Measurements from ENCODE around the gene ZNF689.
A peak's percentile ranks its signal among the peaks of the same experiment; 100 is the strongest.
"Not testable (repeated sequence)": the region's sequence is repeated elsewhere in the genome, so short reads cannot be mapped to it uniquely, and the experiment has no call there.

The ZNF689 gene

DNA sequence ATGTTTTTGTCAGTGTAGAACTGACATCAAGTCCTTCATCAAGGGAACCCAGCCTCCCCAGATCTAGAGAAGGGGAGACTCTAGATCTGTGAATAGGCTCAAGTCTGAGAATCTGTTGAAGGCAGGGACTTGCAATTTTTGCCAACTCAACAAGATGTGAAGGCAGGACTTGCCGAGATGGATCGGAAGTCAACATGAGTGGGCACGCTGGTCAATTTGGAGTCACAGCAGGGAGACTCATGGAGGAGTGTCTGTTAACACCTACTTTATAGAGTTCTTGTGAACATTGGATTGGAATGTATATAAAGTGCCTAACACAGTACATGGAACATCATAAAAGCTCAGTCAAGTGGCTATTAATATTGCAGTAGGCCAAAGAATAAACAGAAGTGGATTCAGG lies 10.0 kb downstream of the ZNF689 start:
- no peak for DNase-seq (ENCODE audit: low read depth)

DNA sequence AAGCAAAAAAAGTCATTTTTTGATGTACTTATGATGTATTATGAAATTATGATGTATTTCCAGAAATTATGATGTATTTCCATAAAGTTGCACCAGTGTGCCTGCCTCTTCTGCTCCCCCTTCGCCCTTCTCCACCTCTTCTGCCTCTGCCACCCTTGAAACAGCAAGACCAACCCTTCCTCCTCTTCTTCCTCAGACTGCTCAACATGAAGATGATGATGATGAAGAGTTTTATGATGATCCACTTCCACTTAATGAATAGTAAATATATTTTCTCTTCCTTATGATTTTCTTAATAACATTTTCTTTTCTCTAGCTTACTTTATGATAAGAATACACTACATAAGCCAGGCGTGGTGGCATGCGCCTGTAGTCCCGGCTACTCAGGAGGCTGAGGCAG lies 17.3 kb downstream of the ZNF689 start:
- DNase-seq (ENCODE audit: low read depth): no peak

DNA sequence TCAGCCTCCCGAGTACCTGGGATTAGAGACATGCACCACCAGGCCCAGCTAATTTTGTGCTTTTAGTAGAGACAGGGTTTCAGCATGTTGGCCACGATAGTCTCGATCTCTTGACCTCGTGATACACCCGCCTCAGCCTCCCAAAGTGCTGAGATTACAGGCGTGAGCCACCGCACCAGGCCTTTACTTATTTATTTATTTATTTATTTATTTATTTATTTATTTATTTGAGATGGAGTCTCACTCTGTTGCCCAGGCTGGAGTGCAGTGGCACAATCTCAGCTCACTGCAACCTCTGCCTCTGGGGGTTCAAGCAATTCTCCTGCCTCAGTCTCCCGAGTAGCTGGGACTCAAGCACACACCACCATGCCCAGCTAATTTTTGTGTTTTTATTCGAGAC lies 19.3 kb downstream of the ZNF689 start:
- DNase-seq (ENCODE audit: low read depth): not testable (repeated sequence)

DNA sequence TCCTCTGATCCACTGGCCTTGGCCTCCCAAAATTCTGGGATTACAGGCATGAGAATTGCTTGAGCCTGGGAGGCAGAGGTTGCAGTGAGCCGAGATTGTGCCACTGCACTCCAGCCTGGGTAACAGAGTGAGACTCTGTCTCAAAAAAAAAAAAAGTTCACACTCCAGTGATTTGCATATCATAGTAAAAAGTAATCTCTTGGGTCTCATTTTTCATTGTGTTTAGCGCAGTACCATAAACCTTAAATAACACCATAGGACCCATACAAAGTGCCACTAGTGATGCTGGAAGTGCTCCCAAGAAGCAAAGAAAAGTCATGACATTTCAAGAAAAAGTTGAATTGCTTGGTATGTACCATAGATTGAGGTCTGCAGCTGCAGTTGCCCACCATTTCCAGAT lies 20.6 kb downstream of the ZNF689 start:
- DNase-seq (ENCODE audit: low read depth): not testable (repeated sequence)

DNA sequence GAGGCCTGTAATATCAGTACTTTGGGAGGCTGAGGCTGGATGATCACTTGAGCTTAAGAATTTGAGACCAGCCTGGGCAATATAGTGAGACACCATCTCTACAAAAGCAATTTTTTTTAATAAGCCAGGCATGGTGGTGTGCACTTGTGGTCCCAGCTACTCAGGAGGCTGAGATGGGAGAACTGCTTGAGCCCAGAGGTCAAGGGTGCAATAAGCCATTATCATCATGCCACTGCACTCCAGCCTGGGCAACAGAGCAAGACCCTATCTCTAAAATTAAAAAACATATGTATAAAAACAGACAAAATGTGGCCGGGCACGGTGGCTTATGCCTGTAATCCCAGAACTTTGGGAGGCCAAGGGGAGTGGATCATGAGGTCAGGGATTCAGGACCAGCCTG lies 21.5 kb downstream of the ZNF689 start:
- no peak for DNase-seq (ENCODE audit: low read depth)

DNA sequence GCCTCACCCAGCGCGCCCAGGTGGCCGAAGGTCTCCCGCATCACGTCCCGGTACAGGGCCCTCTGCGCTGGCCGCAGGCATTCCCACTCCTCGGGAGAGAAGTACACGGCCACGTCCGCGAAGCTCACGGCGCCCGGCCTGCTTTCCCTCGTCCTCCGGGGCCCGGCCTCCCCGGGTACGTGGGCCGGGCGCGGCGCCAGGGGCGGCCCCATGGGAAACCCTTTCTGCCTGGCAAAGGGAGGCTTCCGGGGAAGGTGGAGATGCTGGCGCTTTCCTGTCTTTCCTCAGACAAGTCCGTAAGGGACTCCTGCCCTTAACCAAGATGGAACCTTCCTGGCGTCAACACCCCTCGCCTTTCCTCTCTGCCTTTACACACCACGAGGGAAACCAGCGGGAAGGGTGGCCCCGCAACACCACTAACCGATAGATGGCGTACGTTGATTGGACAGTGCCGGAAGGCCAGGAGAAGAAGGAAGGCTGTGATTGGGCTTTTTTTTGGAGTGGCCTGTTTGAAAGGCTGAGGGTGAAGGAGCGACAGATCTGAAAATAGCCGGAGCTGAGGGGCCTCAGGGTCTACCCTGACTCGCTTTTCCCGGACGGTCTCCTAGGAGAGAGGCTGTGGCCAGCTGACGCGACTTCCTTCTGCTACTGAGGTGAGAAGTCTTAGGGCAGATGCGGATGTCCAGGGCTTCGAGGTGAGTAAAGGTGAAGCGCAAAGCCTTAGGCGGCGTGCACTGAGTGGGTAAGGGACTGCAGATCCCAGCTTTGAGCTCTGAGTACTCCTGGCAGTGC lies 24.6 kb downstream of the ZNF689 start, which contains the start of gene ZNF785:
Gene ZNF785, minus strand, starts transcription at position 298 of the 792 bp plus-strand sequence. Its CDS starts 86 bp downstream, at position 212.
- DNase-seq (ENCODE audit: low read depth): peak; percentile 59

DNA sequence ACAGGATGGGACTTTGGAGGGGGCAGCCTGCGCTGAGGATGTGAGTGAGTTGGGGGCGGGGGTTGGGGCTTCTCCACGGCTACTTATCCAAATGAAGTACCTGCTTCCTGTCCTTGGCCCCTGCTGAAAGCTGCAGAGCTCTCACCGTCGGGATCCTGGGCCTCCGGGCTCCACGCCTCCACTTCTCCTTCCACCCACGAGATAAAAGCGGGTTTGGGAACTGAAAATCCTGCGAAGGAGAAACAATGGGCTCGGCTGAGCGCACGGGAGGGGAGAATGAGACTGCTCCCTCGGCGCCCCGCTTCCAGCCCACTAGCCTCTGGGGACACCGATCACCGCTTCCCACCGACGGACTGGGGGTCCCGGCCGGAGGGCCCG lies 25.2 kb downstream of the ZNF689 start:
- DNase-seq (ENCODE audit: low read depth): no peak

DNA sequence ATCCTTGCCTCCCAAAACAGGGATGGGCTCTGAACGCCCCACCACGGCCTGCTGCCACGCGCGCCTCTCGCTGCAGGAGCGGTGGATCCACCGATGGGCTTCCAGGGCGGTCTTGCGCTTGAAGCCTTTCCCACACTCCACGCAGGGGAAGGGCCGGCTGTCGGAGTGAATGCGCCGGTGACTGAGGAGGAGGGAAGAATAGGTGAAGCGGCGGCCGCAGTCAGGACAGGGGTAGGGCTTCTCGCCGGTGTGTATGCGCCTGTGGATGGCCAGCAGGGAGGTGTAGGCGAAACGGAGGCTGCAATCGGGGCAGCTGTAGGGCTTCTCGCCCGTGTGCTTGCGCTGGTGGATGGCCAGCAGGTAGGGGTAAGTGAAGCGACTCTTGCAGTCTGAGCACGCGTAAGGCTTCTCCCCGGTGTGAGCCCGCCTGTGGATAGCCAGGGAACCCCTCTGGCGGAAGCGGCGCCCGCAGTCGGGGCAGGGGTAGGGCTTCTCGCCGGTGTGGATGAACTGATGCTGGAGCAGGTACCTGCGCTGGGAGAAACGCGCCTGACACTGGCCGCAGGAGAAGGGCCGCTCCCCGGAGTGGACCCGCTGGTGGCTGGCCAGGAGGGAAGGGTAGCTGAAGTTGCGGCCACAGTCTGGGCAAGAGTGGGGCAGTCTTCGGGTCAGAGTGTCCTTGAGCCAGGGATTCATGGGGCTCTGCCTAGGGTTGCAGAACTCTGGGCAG lies 27.4 kb downstream of the ZNF689 start:
- DNase-seq (ENCODE audit: low read depth): no peak

DNA sequence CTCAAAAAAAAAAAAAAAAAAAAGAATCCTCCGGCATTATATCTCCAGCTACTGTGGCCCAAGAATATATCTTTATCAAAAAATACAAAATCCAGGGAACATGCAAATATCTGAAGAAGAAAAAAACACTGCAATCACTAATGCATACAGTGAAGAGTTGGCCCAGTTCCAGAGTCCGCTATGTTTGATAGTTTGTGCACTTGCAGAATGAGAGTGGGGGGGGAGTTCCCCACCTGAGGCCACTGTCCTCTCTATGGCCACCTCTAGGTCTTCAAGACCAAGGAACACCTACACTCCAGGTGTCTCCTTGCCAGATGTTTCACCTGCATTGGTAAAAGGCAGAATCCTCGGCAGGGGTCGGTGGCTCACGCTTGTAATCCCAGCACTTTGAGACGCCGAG lies 28.7 kb downstream of the ZNF689 start:
- DNase-seq (ENCODE audit: low read depth): no peak

DNA sequence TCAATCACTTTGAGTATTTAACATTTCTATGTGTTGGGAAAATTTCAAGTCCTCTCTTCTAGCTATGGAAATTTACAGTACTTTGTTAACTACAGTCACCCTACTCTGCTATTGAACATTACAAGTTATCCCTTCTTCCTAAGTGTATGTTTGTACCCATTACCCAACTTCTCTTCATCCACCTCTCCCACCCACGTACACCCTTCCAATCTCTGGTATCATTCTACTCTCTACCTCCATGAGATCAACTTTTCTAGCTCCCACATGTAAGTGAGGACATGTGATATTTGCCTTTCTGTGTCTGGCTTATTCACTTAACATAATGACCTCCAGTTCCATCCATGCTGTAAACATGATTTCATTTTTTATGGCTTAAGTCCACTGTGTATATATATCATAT lies 35.5 kb downstream of the ZNF689 start:
- no peak for DNase-seq (ENCODE audit: low read depth)

DNA sequence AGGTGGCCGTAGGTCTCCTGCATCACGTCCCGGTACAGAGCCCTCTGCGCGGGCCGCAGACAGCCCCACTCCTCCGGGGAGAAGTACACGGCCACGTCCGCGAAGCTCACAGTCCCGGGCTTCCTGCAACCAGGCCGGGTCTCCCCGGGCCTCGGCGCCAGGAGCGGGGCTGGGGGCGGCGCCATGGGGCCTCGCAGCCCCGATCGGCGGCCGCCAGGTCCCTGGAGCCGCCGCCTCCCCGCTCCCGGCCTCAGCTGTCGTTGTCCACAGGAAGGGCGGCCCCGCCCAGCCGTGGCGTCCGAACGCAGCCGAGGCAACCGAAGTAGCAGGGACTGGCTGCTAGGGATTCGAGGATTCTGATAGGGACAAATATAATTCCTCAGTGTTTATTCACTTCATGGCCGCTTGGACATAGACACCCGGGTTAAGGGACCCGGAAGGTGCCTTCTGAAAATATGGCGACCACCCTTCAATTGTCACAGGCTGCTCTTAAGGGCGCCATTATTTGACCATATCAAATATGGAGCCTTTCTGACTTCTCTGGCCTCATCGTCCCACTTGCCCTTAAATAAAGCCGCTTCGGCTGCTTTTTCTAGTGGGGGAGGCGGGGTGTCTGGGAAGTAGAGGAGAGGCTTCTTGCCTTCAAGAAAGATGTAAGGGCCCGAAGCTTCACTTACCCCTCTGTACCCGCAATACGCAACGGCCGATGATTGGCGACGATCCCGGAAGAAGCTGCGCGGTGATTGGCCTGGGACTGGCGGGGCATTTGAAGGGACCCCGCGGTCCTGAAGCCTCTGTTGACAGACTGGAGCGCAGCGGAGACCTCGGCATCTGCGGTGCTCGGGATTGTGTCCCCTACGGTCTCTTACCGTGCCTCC lies 38.5 kb downstream of the ZNF689 start, which contains the start of gene ZNF688:
Gene ZNF688, minus strand, starts transcription at position 270 of the 878 bp plus-strand sequence. Its CDS starts 85 bp downstream, at position 185.
- peak; percentile 76 for DNase-seq (ENCODE audit: low read depth)

DNA sequence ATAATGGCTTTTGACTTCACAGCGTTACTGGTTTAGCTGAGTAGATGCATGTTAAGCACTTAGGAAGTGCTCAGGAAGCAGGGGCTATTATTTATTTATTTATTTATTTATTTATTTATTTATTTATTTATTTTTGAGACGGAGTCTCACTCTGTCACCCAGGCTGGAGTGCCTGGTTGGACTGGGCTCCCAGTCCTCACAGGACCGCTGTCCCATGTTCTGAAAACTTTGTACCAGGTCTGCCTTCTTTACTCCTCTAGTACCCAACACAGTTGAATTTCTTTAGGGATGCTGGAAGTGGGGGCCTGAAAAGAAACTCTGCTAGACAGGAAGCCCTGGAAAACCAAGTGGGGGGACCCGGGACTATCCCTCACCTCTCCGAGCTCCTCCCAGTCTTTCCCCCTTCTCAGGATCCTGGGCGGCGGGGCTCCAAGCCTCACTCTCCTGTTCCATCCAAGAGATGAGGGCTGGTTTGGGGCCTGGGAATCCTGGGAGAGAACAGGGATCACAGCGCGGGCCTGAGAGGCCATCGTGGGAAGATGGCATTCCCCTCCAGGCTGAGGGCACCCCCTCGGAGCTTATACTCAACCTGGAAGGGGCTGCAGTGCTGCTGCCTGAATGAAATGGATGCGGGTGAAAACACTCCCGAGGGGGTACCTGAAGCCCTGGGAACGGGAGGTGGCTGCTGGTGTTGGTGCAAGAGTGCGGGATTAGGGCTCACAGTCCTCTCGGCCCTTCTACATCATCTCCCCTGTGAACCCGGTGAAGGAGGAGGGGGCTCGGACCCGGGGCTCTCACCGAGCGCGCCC lies 39.3 kb downstream of the ZNF689 start:
- no peak for DNase-seq (ENCODE audit: low read depth)

DNA sequence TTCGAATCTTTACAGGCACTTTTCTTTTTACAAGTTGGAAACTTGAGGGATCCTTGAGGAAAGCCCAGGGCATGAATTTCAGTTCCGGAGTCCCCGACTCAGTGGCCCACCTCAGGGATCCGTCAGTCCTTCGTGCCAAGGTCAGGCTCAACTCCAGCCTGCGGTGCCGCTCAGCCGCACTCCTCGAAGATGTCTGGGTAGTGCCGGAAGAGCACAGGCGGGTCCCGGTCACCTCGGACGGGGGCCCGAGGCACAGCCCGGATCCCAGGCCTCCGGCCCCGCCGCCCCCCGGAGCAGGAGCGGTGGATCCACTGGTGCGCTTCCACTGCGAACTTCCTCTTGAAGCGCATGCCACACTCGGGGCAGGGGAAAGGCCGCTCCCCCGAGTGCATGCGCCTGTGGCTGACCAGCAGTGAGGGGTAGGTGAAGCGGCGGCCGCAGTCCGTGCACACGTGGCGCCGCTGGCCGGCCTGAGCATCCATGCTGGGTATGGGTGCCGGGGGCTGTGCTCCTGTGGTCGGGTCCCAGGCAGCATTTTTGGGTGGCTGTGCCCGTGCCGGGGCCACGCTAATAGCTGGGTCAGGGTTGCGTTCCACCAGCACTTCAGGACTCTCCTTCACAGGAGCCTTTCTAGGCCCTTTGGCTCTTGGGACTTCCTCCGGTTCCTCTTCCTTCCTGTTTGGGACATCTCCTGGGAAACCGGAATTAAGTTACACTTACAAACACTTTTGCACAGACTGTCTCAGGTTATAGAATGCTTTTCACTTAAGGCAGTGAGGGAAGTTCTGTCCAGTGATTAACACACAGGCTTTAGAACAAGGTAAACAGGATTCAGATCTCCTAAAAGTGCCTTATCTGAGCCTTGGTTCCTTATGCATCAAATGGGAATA lies 40.2 kb downstream of the ZNF689 start:
- no peak for DNase-seq (ENCODE audit: low read depth)

DNA sequence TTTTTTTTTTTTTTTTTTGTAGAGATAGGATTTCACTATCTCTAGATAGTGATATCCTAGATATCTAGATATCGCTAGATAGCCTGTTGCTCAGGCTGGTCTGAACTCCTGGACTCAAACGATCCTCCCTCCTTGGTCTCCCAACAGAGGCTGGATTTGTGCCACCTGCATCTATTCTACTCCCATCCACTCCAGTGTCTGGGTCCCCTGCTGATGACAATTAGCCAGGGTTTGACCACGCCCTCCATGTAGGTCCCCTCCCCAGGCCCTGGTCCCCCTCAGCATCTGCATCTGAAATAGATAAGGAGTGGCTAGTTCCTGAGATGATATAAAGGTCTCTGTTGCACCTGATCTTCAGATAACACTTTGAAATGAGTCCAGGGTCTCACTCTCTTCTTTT lies 40.9 kb downstream of the ZNF689 start:
- DNase-seq (ENCODE audit: low read depth): no peak

DNA sequence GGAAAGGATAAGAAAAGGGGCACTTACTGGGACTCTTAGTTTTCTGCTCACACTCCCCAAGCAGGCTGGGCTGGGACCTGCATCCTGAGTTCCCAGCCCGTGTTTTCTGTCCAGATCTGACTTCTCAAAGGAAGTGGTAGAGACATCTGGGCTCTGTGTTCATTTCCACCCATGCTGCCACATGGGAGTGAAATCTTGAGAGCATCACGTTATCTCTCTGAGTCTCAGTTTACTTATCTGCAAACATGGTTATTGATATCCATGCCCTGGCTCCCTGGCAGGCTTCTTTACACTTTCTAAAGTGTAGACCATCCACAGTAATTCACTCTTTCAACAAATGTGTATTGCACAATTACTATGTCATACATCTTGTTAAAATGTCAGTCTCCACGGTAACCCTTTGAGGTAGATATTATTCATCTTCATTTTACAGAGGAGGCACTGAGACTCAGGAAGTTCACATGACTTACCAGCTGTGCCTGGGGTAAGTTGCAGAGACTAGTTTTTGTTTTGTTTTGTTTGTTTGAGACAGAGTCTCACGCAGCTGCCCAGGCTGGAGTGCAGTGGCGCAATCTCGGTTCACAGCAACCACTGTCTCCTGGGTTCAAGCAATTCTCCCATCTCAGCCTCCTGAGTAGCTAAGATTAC lies 42.1 kb downstream of the ZNF689 start:
- no peak for DNase-seq (ENCODE audit: low read depth)

DNA sequence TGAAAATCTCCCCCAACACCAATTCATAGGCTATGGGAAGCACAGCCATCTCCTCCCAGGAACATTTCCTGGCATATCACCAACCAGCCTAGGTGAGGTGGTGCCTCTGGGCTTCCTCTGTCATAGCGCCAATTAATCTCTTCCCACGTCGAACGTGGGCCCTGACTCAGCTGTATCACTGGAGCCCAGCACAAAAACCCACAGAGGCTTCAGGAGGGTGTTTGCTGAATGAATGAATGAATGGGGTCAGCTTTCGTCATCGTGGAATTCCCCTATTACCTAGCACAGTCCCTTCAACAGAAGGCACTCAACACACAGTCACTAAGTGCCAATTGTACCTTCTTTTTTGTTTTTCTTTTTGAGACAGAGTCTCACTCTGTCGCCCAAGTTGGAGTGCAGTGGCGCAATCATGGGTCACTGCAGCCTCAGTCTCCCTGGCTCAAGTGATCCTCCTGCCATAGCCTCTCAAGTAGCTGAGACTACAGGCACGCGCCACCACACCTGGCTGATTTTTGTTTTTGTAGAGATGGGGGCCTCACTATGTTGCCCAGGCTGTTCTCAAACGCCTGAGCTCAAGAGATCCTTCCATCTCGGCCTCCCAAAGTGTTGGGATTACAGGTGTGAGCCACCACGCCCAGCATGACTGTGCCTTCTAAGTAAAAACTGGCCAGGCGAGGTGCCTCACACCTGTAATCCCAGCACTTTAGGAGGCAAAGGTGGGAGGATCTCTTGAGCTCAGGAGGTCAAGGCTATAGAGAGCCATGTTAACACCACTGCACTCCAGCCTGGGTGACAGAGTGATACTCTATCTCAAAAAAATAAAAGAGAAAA lies 42.8 kb downstream of the ZNF689 start:
- DNase-seq (ENCODE audit: low read depth): no peak

DNA sequence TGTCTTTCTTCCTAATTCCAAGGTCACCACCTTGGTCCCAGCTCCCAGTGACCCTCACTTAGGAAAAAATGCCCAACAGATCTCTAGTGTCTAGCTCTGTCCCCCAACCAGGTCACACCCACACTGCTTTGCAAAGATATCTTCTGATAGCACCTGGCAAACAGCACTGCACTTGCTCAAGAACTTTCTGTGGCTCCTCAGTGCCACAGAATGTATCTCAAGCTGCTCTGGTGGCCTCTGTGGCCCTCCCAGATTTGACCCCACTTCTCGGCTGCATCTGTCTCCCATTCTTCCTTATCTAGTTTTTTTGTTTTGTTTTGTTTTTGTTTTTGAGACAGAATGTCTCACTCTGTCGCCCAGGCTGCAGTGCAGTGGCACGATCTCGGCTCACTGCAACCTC lies 43.7 kb downstream of the ZNF689 start:
- no peak for DNase-seq (ENCODE audit: low read depth)

DNA sequence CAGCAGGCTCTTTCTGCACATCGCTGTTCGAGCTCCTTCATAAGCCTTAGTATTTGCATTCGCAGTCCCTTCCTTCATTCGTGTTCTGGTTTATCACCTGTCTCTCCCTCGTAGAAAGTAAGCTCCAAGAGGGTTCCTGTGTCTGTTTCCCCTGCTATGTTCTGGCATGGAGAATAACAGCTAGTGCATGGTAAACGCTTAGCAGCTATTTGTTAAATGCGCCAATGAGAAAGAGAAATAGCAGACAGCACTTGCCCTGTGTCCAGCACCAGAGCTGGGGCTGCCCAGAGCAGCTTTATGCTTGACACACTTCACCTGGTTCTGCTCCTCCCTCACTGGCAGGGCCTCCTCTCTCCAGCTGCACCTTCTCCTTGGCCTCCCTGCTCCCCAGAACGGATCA lies 44.2 kb downstream of the ZNF689 start:
- DNase-seq (ENCODE audit: low read depth): no peak

DNA sequence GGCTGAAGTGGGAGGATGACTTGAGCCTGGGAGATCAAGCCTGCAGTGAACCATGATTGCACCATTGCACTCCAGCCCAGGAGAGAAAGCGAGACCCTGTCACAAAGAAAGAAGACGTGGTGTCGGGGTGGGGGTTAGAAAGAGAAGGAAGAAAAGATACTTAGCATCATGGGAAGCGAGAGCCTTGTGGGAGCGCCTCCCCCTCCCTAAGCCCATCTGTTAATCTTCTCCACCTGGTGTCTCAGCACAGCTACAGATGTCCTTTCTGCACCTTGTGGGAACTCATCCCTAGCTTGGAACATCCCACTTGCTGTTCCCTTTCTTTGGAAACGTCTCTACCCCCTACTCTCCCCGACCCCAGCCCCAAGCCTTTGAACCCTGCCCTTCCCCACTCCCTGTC lies 44.7 kb downstream of the ZNF689 start:
- DNase-seq (ENCODE audit: low read depth): no peak
